HCT116 (cell line): ENCODE data around the gene STAU1. TPM values are rescaled to one million over a fixed set of nuclear protein-coding genes. Genes with fewer than 3 reads are reported as not detected.

Source experiments
- ATAC-seq: fragments of 200-7000 bp; cut with Tn5 transposase; 2 replicates; pipeline ENCODE4 v1.9.1; 2020; ENCODE audit warnings: mild to moderate bottlenecking, moderate library complexity
- BruUV-seq: library from RNA; stranded (reverse); fragments of 400-500 nt; replicated peaks from 2 replicates; lab custom pipeline; 2021; lab: Mats Ljungman, UMichigan
- CTCF ChIA-PET: fragments of 300-600 bp; sonication (Branson Sonifier 250); formaldehyde crosslinking; loops from one replicate; lab custom pipeline; 2021; ENCODE audit warnings: antibody characterized with exemption; lab: Charles Lee
- POLR2A ChIA-PET: fragments of 300-600, 350-600 bp; sonication (Branson Sonifier 250); formaldehyde crosslinking; loops from one replicate; lab custom pipeline; 2021; ENCODE audit warnings: antibody characterized with exemption; lab: Charles Lee
- RAD21 ChIA-PET, 2 experiments: fragments of 300-600 bp; sonication (Branson Sonifier 250); formaldehyde crosslinking; loops; one replicate each; lab custom pipeline; 2023; ENCODE audit warnings: low total read pairs in 2 of 2; ENCODE audit not compliant: uncharacterized antibody in 2 of 2, unreplicated experiment in 2 of 2, low non-redundant PET in 1 of 2; lab: Charles Lee
- DNase-seq: peaks from one replicate; pipeline ENCODE4 v3.0.0-alpha.2; 2010; ENCODE audit warnings: low read depth, low spot score
- H2AFZ ChIP-seq: fragments of 200-600 bp; shearing (Covaris generic), sonication (generic); 2 replicates; pipeline ENCODE4 v1.6.1; 2017; ENCODE audit warnings: low read depth, mixed run types, mixed read lengths, antibody characterized with exemption, low read length; ENCODE audit not compliant: poor library complexity, severe bottlenecking
- H3K27ac ChIP-seq: 2 replicates; pipeline ENCODE4 v1.5.1; 2012; ENCODE audit warnings: low read depth, low read length
- H3K27me3 ChIP-seq: fragments of 200-600 bp; sonication (generic); 2 replicates; pipeline ENCODE4 v1.6.1; 2016; ENCODE audit warnings: mixed run types, low read length, mixed read lengths; ENCODE audit not compliant: insufficient read depth
- H3K36me3 ChIP-seq, 2 experiments: fragments of 200-500 bp in 1 of 2; fragments of 200-600 bp in 1 of 2; sonication (Bioruptor generic) in 1 of 2; sonication (generic) in 1 of 2; 2 replicates each; pipeline versions ENCODE4 v1.5.1 to v1.6.1; 2014 to 2016; ENCODE audit warnings: low read length in 2 of 2, inconsistent platforms in 1 of 2, mixed read lengths in 1 of 2, mixed run types in 1 of 2; ENCODE audit not compliant: insufficient read depth in 2 of 2, control insufficient read depth in 1 of 2
- H3K4me1 ChIP-seq, 2 experiments: fragments of 200-600 bp in 1 of 2; sonication (generic) in 1 of 2; 2 replicates each; pipeline versions ENCODE4 v1.5.1 to v1.6.1; 2012 to 2017; ENCODE audit warnings: low read length in 2 of 2, inconsistent platforms in 1 of 2, mild to moderate bottlenecking in 1 of 2, mixed read lengths in 1 of 2, mixed run types in 1 of 2, moderate library complexity in 1 of 2; ENCODE audit not compliant: insufficient read depth in 2 of 2, control insufficient read depth in 1 of 2
- H3K4me2 ChIP-seq: fragments of 200-600 bp; sonication (generic); 2 replicates; pipeline ENCODE4 v1.6.1; 2017; ENCODE audit warnings: mixed run types, low read length, mixed read lengths
- H3K4me3 ChIP-seq, 2 experiments: fragments of 200-600 bp in 1 of 2; sonication (generic) in 1 of 2; replicated peaks in 1 of 2; 2 replicates each; pipeline ENCODE4 v1.5.1; 2011 to 2016; ENCODE audit warnings: low read length in 2 of 2, control low read depth in 1 of 2, low read depth in 1 of 2, mild to moderate bottlenecking in 1 of 2, mixed read lengths in 1 of 2, mixed run types in 1 of 2
- H3K79me2 ChIP-seq: fragments of 200-600 bp; sonication (generic); 2 replicates; pipeline ENCODE4 v1.6.1; 2017; ENCODE audit warnings: mild to moderate bottlenecking, mixed run types, low read length, moderate library complexity, mixed read lengths; ENCODE audit not compliant: insufficient read depth
- H3K9ac ChIP-seq: fragments of 200-600 bp; sonication (generic); 2 replicates; pipeline ENCODE4 v1.6.1; 2016; ENCODE audit warnings: low read length, mixed read lengths
- H3K9me2 ChIP-seq: fragments of 200-600 bp; sonication (generic), shearing (Covaris generic); 2 replicates; pipeline ENCODE4 v1.6.1; 2017; ENCODE audit warnings: mixed run types, mild to moderate bottlenecking, moderate library complexity; ENCODE audit not compliant: insufficient read depth
- H3K9me3 ChIP-seq, 2 experiments: fragments of 200-500 bp in 1 of 2; fragments of 200-600 bp in 1 of 2; sonication (Bioruptor generic) in 1 of 2; sonication (generic) in 1 of 2; 2 replicates each; pipeline ENCODE4 v1.6.1; 2014 to 2017; ENCODE audit warnings: low read length in 2 of 2, mixed read lengths in 2 of 2, inconsistent platforms in 1 of 2, low read depth in 1 of 2, mild to moderate bottlenecking in 1 of 2, mixed run types in 1 of 2, moderate library complexity in 1 of 2; ENCODE audit not compliant: control insufficient read depth in 1 of 2, insufficient read depth in 1 of 2
- H4K20me1 ChIP-seq: fragments of 200-600 bp; sonication (generic), shearing (Covaris generic); 2 replicates; pipeline ENCODE4 v1.6.1; 2017; ENCODE audit warnings: mixed run types, mild to moderate bottlenecking, moderate library complexity; ENCODE audit not compliant: insufficient read depth
- CBX3 ChIP-seq: IDR thresholded peaks from 2 replicates; pipeline ENCODE4 v1.6.1; 2012; ENCODE audit warnings: low read depth
- CEBPB ChIP-seq: IDR thresholded peaks from 2 replicates; pipeline ENCODE4 v1.6.1; 2012; ENCODE audit warnings: low read depth
- CTCF ChIP-seq, 3 experiments: fragments of 200-600 bp in 1 of 3; sonication (generic) in 1 of 3; IDR thresholded peaks in 2 of 3; conservative IDR thresholded peaks in 1 of 3; 2 replicates each; pipeline ENCODE4 v1.5.1; 2012 to 2017; ENCODE audit warnings: low read depth in 2 of 3, low read length in 2 of 3, antibody characterized with exemption in 1 of 3, borderline replicate concordance in 1 of 3, control low read depth in 1 of 3, mild to moderate bottlenecking in 1 of 3, mixed read lengths in 1 of 3, mixed run types in 1 of 3, moderate library complexity in 1 of 3; ENCODE audit not compliant: insufficient read depth in 1 of 3
- EGR1 ChIP-seq: IDR thresholded peaks from 2 replicates; pipeline ENCODE4 v1.6.1; 2012; ENCODE audit warnings: low read depth
- ELF1 ChIP-seq: IDR thresholded peaks from 2 replicates; pipeline ENCODE4 v1.6.1; 2012; ENCODE audit warnings: low read depth, borderline replicate concordance
- FOSL1 ChIP-seq: IDR thresholded peaks from 2 replicates; pipeline ENCODE4 v1.6.1; 2012; ENCODE audit warnings: low read depth
- JUND ChIP-seq: IDR thresholded peaks from 2 replicates; pipeline ENCODE4 v1.6.1; 2012
- POLR2A ChIP-seq: IDR thresholded peaks from 2 replicates; pipeline ENCODE4 v1.7.0; 2011; ENCODE audit warnings: borderline replicate concordance; ENCODE audit not compliant: insufficient read depth, insufficient read length; ENCODE audit errors: extremely low read depth
- POLR2AphosphoS5 ChIP-seq: IDR thresholded peaks from 2 replicates; pipeline ENCODE4 v1.6.1; 2011; ENCODE audit warnings: mild to moderate bottlenecking, low read depth, low read length, moderate library complexity
- RAD21 ChIP-seq: IDR thresholded peaks from 2 replicates; pipeline ENCODE4 v1.6.1; 2012; ENCODE audit warnings: low read depth, mild to moderate bottlenecking
- REST ChIP-seq: IDR thresholded peaks from 2 replicates; pipeline ENCODE4 v1.6.1; 2012; ENCODE audit warnings: low read depth
- SIN3A ChIP-seq: IDR thresholded peaks from 2 replicates; pipeline ENCODE4 v1.6.1; 2012; ENCODE audit warnings: low read depth
- SP1 ChIP-seq: IDR thresholded peaks from 2 replicates; pipeline ENCODE4 v1.6.1; 2012; ENCODE audit warnings: low read depth
- SRF ChIP-seq: IDR thresholded peaks from 2 replicates; pipeline ENCODE4 v1.6.1; 2012; ENCODE audit warnings: low read depth
- TCF7L2 ChIP-seq: IDR thresholded peaks from 2 replicates; pipeline ENCODE4 v1.7.0; 2011; ENCODE audit warnings: borderline replicate concordance, inconsistent platforms; ENCODE audit not compliant: insufficient read depth, insufficient read length; ENCODE audit errors: extremely low read depth
- YY1 ChIP-seq: IDR thresholded peaks from 2 replicates; pipeline ENCODE4 v1.6.1; 2011; ENCODE audit warnings: low read length, low read depth, moderate library complexity, mild to moderate bottlenecking; ENCODE audit not compliant: insufficient replicate concordance; ENCODE audit errors: extremely low read depth
- ZFX ChIP-seq: fragments of 450-650 bp; IDR thresholded peaks from 2 replicates; pipeline ENCODE4 v1.6.1; 2017
- intact Hi-C: fragments of 100-400 bp; cut with micrococcal nuclease; formaldehyde crosslinking; loops from 2 replicates; pipeline ENCODE4 v1.10.0; 2022
- total RNA-seq: library from RNA; stranded (reverse); gene quantifications from one replicate; pipeline ENCODE4 v1.2.1, GENCODE V29; 2021; ENCODE audit not compliant: unreplicated experiment
- TF ChIP-seq, protein P1 (sequence below): IDR thresholded peaks from 2 replicates; pipeline ENCODE4 v1.6.1; 2012
- TF ChIP-seq, protein P2 (sequence below): IDR thresholded peaks from 2 replicates; pipeline ENCODE4 v1.6.1; 2012

STAU1 gene
- total RNA-seq, 1 experiment from 2014 or later, result 90.3 TPM

GRCh38 chr20:49140834-49141233, 47.3 kb downstream of the STAU1 start:
- no peak for ATAC-seq
- Histone ChIP-seq H4K20me1 (no peaks in the 10 kb centered on the region), H3K4me3 (no peak overlapping the region), H3K4me2 (no peak overlapping the region), H3K9me3 (no peaks in the 10 kb centered on the region), H3K9ac (no peak overlapping the region), H3K27me3 (no peaks in the 10 kb centered on the region), H3K36me3 (peaks cover 4 to 15% of the 10 kb centered on the region in 2 experiments; a peak in 3 of 4 replicates), H3K4me1 (no peaks in the 10 kb centered on the region), H3K9me2 (no peaks in the 10 kb centered on the region), H3K27ac (no peak overlapping the region), H2AFZ (no peak overlapping the region), H3K79me2 (peaks cover 23% of the 10 kb centered on the region)
- intact Hi-C loops, result no loop called here
- ChIA-PET RAD21 (no interaction called here), POLR2A (interaction anchor here (0.6 kb wide), 1 partner anchor 78 kb away, joined by 3 read pairs; the partner anchor contains the start of gene DDX27), CTCF (no interaction called here)
- no peak for DNase-seq
- no peak for TF ChIP-seq JUND
- no peak for TF ChIP-seq CBX3
- TF ChIP-seq RAD21, result no peak
- TF ChIP-seq, protein P1, sequence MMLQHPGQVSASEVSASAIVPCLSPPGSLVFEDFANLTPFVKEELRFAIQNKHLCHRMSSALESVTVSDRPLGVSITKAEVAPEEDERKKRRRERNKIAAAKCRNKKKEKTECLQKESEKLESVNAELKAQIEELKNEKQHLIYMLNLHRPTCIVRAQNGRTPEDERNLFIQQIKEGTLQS, result no peak
- TF ChIP-seq, protein P2, sequence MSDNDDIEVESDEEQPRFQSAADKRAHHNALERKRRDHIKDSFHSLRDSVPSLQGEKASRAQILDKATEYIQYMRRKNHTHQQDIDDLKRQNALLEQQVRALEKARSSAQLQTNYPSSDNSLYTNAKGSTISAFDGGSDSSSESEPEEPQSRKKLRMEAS, result no peak
- TF ChIP-seq FOSL1, result no peak
- TF ChIP-seq CTCF (IDR thresholded peaks at IDR 0.05 in 2 of 3, conservative IDR thresholded peaks at IDR 0.05 in 1 of 3; ENCODE audit: borderline replicate concordance in 1 of 3, insufficient read depth in 1 of 3, low read depth in 2 of 3, low read length in 2 of 3), result no peak
- no peak for TF ChIP-seq POLR2AphosphoS5
- no peak for TF ChIP-seq SP1
- no peak for TF ChIP-seq ELF1
- TF ChIP-seq YY1, result no peak
- TF ChIP-seq TCF7L2, result no peak
- no peak for TF ChIP-seq EGR1
- TF ChIP-seq REST, result no peak
- TF ChIP-seq POLR2A, result no peak
- TF ChIP-seq SRF, result no peak
- no peak for TF ChIP-seq ZFX
- TF ChIP-seq CEBPB, result no peak
- no peak for TF ChIP-seq SIN3A
- no TSS peak for BruUV-seq
